HG03175 (cell line): ENCODE data around the gene GSTM5.
"Not testable (repeated sequence)": the region's sequence is repeated elsewhere in the genome, so short reads cannot be mapped to it uniquely, and the experiment has no call there.

Experiments used
- ATAC-seq: cut with Tn5 transposase; IDR thresholded peaks from one replicate; pipeline ENCODE4 v1.9.1; 2021; ENCODE audit warnings: mild to moderate bottlenecking, moderate library complexity; ENCODE audit not compliant: unreplicated experiment

The GSTM5 gene

DNA sequence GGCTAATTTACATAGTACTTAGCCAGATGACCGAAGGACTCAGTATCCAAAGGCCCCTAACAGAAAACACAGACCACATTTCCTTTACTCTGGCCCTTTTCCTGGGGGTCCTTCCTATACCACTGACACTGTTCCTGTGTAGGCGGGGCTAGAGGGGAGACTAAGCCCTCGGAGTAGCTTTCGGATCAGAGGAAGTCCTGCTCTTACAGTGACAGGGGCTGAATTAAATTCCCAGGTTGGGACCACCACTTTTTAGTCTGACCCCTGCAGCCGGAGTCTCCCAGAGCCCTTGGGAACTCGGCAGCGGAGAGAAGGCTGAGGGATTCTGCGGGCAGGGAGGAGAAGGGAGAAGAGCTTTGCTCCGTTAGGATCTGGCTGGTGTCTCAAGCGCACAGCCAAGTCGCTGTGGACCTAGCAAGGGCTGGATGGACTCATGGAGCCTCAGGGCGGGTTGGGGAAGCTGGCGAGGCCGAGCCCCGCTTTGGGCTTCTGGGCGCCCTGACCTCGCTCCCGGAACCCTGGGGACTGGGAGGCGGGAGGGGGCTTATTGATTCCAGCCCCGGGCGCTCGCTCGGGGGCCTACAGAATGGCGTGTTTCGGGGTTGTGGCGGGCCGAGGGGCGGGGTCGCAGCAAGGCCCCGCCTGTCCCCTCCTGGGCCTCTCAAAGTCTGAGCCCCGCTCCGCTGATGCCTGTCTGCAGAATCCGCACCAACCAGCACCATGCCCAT, at the start of gene GSTM5:
Gene GSTM5, plus strand, starts transcription at position 659 of the 728 bp plus-strand sequence. Its CDS starts 62 bp downstream, at position 721.
- ATAC-seq, result not testable (repeated sequence)

DNA sequence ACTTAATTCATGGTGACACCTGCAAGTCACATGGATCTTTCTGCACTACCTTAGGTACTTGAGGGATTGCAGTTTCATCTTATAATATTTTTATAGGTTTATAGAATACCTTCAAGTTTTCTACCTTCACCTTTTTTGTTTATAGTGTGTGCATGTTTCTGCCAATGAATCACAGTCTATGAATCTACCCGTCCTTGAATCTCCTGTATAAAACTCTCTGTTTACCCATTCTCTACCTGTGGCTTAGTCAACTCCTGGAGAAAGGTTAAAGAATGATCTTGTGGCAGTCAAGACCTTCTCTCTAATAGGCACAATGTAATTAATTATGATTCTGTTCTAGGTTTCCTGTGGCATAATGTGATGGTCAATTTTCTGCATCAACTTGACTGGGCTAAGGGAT, 47.4 kb upstream of the GSTM5 start:
- ATAC-seq, result no peak

GRCh38 chr1:109667452-109668122, 44.5 kb upstream of the GSTM5 start, which contains the start of gene GSTM2:
TSS of gene GSTM2 (plus strand) at chr1:109668057. CDS start at chr1:109668116, 59 bp downstream.
- ATAC-seq, result peak; percentile 85

DNA sequence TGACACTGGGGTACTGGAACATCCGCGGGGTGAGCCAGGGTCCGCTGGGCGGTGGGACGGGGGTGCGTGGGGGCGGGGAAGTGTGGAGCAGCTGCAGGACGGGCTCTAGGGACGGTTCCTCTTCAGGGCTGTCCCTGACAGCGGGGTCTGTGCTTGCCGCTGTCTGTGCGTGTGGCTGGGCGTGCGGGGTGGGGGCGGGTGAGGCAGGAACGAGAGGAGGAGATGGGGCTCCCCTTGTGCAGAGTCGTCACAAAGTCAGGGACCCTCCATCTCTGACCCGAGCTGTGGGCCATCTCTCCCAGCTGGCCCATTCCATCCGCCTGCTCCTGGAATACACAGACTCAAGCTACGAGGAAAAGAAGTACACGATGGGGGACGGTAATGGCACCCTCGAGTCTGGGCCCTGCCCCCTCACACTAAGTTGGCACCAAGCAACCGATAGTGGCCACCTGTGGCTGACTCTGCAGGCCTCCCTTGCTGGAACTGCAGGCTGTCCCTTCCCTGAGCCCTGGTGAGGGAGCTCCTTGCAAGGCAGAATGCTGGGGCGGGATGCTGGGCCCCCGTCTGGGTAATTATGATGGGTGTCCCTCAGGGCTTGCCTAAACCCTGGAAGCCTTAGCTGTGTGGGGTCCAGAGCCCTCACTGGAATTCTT, 43.8 kb upstream of the GSTM5 start:
- ATAC-seq, result no peak

GRCh38 chr1:109669246-109669948, 42.7 kb upstream of the GSTM5 start:
- ATAC-seq, result no peak

DNA sequence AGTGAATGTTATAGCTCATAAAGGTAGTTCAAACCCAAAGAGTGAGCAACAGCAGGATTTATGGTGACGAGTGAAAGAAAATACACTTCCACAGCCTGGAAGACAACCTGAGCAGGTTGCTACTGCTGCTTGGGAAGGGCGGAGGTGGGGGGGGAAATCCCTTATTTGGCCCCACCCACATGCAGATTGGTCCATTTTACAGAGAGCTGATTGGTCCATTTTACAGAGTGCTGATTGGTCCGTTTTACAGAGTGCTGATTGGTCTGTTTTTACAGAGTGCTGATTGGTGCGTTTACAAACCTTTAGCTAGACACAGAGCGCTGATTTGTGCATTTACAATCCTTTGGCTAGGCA, 42.1 kb upstream of the GSTM5 start:
- not testable (repeated sequence) for ATAC-seq

- ATAC-seq, result no peak
Measured at GRCh38 chr1:109671067-109671466, 41.0 kb upstream of the GSTM5 start.

DNA sequence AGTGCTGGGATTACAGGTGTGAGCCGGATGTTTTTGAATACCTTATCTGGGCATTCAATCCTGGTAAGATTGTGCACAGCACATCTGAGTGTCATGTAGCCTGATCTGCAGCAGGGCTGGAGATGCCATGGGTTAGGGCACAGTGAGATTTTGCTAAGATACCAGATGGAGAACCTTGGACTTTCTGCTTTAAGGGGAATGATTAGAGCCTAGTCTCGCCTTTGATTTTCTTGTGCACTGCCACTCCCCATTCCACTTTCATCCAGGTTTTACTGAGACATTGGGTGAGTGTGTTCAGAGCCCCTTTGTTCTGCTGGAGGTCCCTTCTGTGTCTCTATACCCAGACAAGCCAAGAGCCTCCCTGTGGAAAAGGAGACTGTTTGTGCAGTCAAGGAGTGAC, 38.2 kb upstream of the GSTM5 start:
- not testable (repeated sequence) for ATAC-seq

- not testable (repeated sequence) for ATAC-seq
Measured at GRCh38 chr1:109676683-109677381, 35.2 kb upstream of the GSTM5 start.

DNA sequence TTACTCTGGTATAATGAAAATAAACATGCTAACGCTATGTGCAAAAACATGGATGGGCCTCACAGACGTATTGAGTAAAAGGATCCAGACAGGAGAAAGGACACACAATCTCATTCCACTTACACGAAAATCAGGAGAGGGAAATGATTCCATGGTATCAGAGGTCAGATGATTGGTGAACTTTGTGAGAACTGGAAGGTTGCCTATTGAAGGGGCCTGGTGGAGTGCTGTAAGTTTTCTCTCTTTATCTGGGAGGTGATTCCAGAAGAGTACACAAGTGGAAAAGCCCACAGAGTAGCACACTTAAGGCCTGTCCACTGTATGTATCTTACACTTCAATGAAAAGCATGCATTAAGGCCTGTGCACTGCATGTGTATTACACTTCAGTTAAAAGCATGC, 34.6 kb upstream of the GSTM5 start:
- ATAC-seq, result no peak

DNA sequence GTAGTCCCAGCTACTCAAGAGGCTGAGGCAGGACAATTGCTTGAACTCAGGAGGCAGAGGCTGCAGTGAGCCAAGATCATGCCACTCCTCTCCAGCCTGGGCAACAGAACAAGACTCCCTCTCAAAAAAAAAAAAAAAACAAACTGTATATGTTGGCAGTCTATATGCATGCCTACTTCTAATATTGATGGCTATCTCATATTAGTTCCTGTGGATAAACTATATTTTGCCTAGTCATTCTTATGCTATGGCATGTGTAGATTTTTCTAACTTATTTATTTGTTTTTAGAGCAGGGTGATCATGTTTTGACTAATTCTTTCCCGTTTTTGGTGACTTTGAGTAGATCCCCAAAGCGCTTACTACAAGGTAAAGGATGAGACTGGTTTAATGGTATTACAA, 33.4 kb upstream of the GSTM5 start:
- ATAC-seq, result not testable (repeated sequence)

DNA sequence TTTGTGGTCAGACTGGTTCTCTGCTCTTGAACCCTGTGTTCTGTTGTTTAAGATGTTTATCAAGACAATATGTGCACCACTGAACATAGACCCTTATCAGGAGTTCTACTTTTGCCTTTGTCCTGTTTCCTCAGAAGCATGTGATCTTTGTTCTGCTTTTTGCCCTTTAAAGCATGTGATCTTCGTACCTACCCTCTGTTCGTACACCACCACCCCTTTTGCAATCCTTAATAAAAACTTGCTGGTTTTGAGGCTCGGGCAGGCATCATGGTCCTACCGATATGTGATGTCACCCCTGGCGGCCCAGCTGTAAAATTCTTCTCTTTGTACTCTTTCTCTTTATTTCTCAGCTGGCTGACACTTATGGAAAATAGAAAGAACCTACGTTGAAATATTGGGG, 27.3 kb upstream of the GSTM5 start:
- not testable (repeated sequence) for ATAC-seq

DNA sequence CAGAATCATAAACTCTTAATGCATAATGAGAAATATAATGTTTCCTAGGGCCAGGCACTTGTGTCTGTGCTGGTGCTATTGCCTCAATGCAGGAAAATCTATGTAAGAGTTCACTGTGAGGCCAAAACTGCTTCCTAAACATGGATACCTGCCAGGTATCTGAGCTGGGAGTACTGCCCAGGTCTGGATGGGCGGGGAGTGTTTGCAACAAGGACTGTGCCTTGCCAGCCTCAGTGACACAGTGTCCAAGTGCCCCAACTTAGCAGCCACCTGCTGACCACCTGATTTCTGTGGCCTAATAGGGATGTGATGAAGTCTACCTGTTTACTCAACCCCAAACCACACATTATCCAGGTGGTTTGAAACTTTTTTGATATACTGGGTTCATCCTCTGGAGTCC, 26.7 kb upstream of the GSTM5 start:
- ATAC-seq, result not testable (repeated sequence)

GRCh38 chr1:109685890-109686289, 26.2 kb upstream of the GSTM5 start:
- ATAC-seq, result not testable (repeated sequence)

DNA sequence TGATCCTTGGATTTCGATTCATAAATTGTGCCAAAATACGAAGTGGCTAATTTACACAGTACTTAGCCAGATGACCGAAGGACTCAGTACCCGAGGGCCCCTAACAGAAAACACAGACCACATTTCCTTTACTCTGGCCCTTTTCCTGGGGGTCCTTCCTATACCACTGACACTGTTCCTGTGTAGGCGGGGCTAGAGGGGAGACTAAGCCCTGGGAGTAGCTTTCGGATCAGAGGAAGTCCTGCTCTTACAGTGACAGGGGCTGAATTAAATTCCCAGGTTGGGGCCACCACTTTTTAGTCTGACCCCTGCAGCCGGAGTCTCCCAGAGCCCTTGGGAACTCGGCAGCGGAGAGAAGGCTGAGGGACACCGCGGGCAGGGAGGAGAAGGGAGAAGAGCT, 24.9 kb upstream of the GSTM5 start:
- ATAC-seq, result not testable (repeated sequence)

GRCh38 chr1:109687641-109688499, 24.2 kb upstream of the GSTM5 start, which contains the start of gene GSTM1:
TSS of gene GSTM1 (plus strand) at chr1:109687817. CDS start at chr1:109687874, 57 bp downstream.
- peak; percentile 89 for ATAC-seq

DNA sequence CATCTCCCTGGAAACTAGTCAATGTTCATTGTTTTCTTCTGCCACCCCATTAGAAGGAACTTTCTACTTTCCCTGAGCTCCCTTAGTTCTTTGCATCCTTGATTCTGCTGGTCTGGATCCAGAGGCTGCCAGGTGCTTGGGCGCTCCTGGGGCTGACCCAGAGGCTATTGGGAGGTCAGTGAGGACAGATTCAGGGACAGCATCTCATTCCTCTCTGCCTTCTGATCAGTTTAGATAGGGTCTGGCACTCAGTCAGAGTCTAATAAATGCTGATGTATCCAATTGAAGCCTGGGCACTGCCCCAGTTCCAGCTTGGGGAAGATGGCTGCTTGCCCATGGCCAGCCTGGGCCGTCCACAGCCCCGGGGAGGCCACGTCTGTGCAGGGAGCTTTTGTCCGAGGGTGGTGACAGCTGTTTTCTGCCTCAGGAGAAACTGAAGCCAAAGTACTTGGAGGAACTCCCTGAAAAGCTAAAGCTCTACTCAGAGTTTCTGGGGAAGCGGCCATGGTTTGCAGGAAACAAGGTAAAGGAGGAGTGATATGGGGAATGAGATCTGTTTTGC, 22.1 kb upstream of the GSTM5 start:
- ATAC-seq, result no peak

DNA sequence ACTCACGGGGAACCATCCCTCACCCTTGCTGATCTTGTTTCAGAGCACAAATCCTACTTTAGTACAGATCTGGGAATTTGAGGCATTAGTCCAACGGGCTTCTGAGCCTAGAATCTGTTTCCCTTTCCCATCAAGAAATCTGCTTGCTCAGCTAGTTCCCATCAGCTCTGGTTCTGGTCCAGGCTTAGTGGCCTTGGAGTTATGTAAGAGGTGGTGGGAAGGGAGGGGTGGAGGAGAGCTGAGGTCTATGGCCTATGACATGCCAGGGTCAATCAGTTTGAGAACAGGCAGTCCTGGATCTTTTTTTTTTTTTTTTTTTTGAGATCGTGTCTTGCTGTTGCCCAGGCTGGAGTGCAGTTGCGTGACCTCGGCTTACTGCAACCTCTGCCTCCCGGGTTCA, 20.3 kb upstream of the GSTM5 start:
- no peak for ATAC-seq

DNA sequence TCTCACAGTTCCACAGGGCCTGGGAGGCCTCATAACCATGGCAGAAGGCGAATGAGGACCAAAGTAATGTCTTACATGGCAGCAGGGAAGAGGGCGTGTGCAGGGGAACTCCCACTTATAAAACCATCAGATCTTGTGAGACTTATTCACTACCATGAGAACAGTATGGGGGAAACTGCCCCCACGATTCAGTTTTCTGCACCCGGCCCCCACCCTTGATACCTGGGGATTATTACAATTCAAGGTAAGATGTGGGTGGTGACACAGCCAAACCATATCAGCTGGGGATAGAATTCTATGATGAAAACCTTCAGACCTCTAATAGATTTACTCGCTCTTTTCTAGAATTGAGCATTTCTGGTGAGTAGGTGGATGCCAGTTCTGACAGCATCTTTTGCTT, 17.7 kb upstream of the GSTM5 start:
- ATAC-seq, result not testable (repeated sequence)
